Measurements from ENCODE around the gene MAP3K7.
"Not testable (repeated sequence)": the region's sequence is repeated elsewhere in the genome, so short reads cannot be mapped to it uniquely, and the experiment has no call there.

MAP3K7 gene

GRCh38 chr6:90575267-90575666 is 11.6 kb downstream of the MAP3K7 start:
- no peak for DNase-seq

- DNase-seq: no peak
Observed at GRCh38 chr6:90574610-90575009, 12.3 kb downstream of the MAP3K7 start.

GRCh38 chr6:90573624-90574023 is 13.2 kb downstream of the MAP3K7 start:
- DNase-seq: no peak

- no peak for DNase-seq
Observed at GRCh38 chr6:90572856-90573255, 14.0 kb downstream of the MAP3K7 start.

- no peak for DNase-seq
Observed at GRCh38 chr6:90569223-90569622, 17.6 kb downstream of the MAP3K7 start.

- not testable (repeated sequence) for DNase-seq
Observed at GRCh38 chr6:90567682-90568081, 19.2 kb downstream of the MAP3K7 start.

- DNase-seq: not testable (repeated sequence)
Observed at GRCh38 chr6:90562341-90562740, 24.5 kb downstream of the MAP3K7 start.

- DNase-seq: no peak
Observed at GRCh38 chr6:90559931-90560330, 26.9 kb downstream of the MAP3K7 start.

- no peak for DNase-seq
Observed at GRCh38 chr6:90557006-90557405, 29.9 kb downstream of the MAP3K7 start.

GRCh38 chr6:90547991-90548390 is 38.9 kb downstream of the MAP3K7 start:
- DNase-seq: no peak

GRCh38 chr6:90547079-90547478 is 39.8 kb downstream of the MAP3K7 start:
- no peak for DNase-seq

GRCh38 chr6:90545448-90545847 is 41.4 kb downstream of the MAP3K7 start:
- no peak for DNase-seq

- DNase-seq: no peak
Observed at GRCh38 chr6:90544741-90545140, 42.1 kb downstream of the MAP3K7 start.

GRCh38 chr6:90544081-90544480 is 42.8 kb downstream of the MAP3K7 start:
- DNase-seq: no peak

- no peak for DNase-seq
Observed at GRCh38 chr6:90541221-90541620, 45.7 kb downstream of the MAP3K7 start.

- no peak for DNase-seq
Observed at GRCh38 chr6:90538278-90539046, 48.4 kb downstream of the MAP3K7 start.

GRCh38 chr6:90537723-90538258 is 49.1 kb downstream of the MAP3K7 start:
- DNase-seq: no peak

- DNase-seq: no peak
Observed at GRCh38 chr6:90537027-90537426, 49.8 kb downstream of the MAP3K7 start.

- no peak for DNase-seq
Observed at GRCh38 chr6:90536520-90536919, 50.4 kb downstream of the MAP3K7 start.

GRCh38 chr6:90534337-90535025 is 52.4 kb downstream of the MAP3K7 start:
- no peak for DNase-seq

GRCh38 chr6:90533615-90534336 is 53.1 kb downstream of the MAP3K7 start:
- no peak for DNase-seq

GRCh38 chr6:90530882-90531281 is 56.0 kb downstream of the MAP3K7 start:
- no peak for DNase-seq

GRCh38 chr6:90525421-90525820 is 61.5 kb downstream of the MAP3K7 start:
- DNase-seq: no peak

All from NCI-H1105 treated with DMSO at 0.1 percent for 48 hours (cell line).